AG09309 (cell line): ENCODE results near the gene GCA.

Source experiments
- DNase-seq: peaks from one replicate; pipeline ENCODE4 v3.0.0-alpha.2; 2010; ENCODE audit warnings: low read depth
- H3K4me3 ChIP-seq: 2 replicates; pipeline ENCODE4 v1.5.1; 2011; ENCODE audit warnings: mild to moderate bottlenecking, low read depth, low read length, moderate library complexity; ENCODE audit not compliant: control insufficient read depth
- TF ChIP-seq, protein P1 (sequence below): IDR thresholded peaks from 2 replicates; pipeline ENCODE4 v1.5.1; 2011; ENCODE audit warnings: mild to moderate bottlenecking, low read depth, low read length, inconsistent platforms; ENCODE audit not compliant: insufficient read depth, control insufficient read depth; ENCODE audit errors: missing control alignments

Gene GCA

DNA sequence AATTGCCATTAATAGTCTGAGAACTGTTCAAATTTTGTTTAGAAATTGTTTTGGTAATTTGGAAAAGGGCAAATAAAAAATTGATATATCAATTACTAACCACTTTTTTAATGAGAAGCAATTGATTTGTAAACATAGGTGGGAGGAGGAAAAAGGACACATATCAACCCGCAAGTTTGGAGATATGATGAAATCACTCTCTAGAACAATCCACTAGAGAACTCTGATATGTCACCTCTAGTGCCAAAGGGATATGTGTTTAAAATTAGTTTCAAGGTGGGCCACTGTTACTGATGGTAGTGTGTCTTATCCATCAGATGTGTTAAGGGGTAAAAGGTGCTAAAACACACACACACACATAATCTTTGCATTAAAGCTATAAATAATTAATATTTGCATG lies 42.1 kb upstream of the GCA start:
- H3K4me3 ChIP-seq, result no peak overlapping the region
- TF ChIP-seq, protein P1, sequence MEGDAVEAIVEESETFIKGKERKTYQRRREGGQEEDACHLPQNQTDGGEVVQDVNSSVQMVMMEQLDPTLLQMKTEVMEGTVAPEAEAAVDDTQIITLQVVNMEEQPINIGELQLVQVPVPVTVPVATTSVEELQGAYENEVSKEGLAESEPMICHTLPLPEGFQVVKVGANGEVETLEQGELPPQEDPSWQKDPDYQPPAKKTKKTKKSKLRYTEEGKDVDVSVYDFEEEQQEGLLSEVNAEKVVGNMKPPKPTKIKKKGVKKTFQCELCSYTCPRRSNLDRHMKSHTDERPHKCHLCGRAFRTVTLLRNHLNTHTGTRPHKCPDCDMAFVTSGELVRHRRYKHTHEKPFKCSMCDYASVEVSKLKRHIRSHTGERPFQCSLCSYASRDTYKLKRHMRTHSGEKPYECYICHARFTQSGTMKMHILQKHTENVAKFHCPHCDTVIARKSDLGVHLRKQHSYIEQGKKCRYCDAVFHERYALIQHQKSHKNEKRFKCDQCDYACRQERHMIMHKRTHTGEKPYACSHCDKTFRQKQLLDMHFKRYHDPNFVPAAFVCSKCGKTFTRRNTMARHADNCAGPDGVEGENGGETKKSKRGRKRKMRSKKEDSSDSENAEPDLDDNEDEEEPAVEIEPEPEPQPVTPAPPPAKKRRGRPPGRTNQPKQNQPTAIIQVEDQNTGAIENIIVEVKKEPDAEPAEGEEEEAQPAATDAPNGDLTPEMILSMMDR, result no peak
- DNase-seq, result no peak

DNA sequence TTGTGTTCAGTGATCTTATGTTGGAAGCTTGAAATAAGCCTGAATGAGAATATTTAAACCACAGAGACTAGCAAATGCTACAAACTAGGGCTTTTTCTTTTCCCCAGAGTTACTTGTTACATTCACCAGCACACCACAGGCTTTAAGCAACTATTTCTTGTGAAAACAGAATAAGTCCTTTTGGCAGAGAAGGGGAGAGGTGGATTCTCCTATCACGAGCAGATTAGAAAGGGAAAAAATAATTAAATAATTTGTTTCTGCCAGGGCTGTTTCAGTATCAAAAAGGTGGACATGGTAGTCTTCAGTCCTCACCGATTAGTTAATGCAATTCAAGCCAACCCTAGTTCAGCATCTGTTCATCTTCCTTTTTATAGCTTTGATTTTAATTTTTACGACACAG lies 38.0 kb upstream of the GCA start:
- no peak overlapping the region for H3K4me3 ChIP-seq
- TF ChIP-seq, protein P1, result no peak
- DNase-seq, result no peak

DNA sequence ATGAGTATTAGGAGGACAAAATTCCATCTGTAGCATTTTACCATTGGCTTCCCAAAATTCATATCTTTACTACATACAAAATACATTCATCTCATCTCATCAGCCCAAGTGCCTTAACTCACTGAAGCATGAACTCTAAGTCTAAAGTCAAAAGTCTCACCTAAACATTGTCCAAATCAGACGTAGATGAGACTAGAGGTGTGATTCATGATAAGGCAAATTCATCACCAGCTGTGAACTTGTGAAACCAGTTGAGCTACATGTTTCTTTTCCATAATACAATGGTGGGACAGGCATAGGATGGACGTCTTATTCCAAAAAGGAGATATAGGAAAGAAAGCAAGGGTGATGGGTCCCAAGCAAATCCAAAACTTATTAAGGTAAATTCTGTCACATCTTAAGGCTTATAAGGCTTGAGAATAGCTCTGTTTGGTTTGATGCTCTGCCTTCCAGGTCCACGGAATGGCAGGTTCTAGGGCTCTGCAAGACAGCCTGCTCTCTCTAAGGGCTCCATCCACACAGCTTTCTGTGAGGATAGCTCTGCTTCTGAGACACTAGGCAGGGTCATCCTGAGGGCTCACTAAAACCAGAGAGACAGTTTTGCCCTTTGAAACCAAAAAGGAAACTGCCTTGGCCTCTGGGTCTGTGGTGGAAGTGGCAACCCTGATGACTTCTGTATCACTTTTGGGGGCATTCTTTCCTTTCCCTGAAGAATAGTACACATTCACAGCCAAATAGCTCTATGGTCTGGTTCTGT lies 35.0 kb upstream of the GCA start:
- TF ChIP-seq, protein P1, result no peak
- H3K4me3 ChIP-seq, result no peak overlapping the region
- no peak for DNase-seq

DNA sequence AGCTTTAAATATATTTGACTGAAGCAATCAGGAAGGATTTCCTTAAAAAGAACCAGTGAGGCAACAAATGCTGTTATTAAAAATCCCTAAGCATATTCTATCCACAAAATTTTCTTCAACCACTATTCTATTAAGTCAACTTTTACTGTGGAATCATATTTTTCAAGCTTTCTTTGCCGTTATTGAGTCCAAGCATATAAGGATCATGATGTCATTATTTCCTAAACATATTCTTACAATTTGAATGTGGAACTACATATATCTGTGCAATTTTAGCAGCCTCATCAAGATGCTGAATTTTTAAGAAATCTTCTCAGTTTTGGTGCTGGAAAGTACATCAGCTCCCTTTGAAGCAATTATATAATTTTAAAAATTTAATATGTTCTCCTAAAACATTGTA lies 31.1 kb upstream of the GCA start:
- TF ChIP-seq, protein P1, result no peak
- no peak for DNase-seq
- H3K4me3 ChIP-seq, result no peak overlapping the region

DNA sequence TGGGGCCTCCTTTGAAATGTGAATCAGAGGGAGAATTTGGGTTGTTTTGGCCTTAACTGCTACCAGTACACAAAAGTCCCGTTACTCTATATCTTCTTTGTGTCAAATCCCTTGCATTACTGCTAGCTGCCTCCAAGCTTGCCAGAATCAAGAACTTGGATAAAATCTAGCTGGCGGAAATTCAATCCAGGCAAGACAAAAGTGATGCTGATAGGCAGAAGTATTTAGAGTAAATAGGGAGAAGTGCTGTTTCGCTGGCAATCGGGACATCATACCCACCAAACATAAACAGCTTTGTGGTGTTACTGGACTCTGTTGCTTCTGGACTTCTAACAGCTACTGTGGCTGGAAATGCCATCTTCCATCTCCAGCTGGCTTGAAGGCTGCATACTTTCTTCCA lies 28.0 kb upstream of the GCA start:
- no peak overlapping the region for H3K4me3 ChIP-seq
- DNase-seq, result no peak
- TF ChIP-seq, protein P1, result no peak

DNA sequence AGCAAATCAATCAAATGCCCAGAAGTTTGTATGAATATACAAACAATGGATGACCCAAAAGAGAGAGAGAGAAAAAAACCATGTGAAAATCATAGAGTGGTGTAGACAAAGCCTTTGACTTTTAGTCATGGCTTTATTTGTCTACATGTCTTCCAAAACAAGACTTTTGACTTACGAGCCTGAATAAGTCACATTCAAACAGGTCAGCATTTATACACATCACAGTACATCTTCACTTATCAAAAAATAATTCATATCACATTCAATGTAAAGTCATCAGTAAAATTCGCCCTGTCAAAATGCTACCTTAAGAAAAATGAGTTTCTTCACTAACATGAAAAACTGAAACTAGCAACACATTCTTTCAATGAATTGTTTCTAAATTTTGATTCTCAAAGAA lies 27.3 kb upstream of the GCA start:
- H3K4me3 ChIP-seq, result no peak overlapping the region
- DNase-seq, result no peak
- TF ChIP-seq, protein P1, result no peak
